ENCODE data around the gene TDRD10.

Gene TDRD10

DNA sequence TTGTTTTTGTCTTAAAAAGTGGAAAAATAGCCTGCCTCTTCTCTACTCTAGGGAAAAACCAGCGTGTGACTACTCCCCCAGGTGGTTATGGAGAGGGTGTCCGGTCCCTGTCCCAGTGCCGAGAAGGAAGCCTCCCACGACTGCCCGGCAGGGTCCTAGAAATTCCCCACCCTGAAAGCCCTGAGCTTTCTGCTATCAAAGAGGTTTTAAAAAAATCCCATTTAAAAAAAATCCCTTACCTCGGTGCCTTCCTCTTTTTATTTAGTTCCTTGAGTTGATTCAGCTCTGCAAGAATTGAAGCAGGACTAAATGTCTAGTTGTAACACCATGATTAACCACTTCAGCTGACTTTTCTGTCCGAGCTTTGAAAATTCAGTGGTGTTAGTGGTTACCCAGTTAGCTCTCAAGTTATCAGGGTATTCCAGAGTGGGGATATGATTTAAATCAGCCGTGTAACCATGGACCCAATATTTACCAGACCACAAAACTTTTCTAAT lies 35.0 kb upstream of the TDRD10 start:
- Histone ChIP-seq H3K4me3 (ENCODE audit: low read length) (no peak overlapping the region), H3K36me3 (ENCODE audit: insufficient read depth, low read length) (no peaks in the 10 kb centered on the region), H3K4me1 (ENCODE audit: control insufficient read depth, insufficient read depth, low read length) (peaks cover 12% of the 10 kb centered on the region)

GRCh38 chr1:154467434-154468102 lies 34.5 kb upstream of the TDRD10 start:
- H3K36me3 ChIP-seq (ENCODE audit: insufficient read depth, low read length), result no peaks in the 10 kb centered on the region
- H3K4me1 ChIP-seq (ENCODE audit: control insufficient read depth, insufficient read depth, low read length), result peaks cover 12% of the 10 kb centered on the region
- no peaks in the 10 kb centered on the region for H3K27me3 ChIP-seq (ENCODE audit: control insufficient read depth, insufficient read depth, low read length)

More for the DNA sequence above, 35.0 kb upstream of the TDRD10 start:
- Histone ChIP-seq H3K9me3 (replicated peaks; ENCODE audit: low read length) (no peaks in the 10 kb centered on the region), H3K4me2 (ENCODE audit: low read length) (no peak overlapping the region), H3K27me3 (ENCODE audit: control insufficient read depth, insufficient read depth, low read length) (no peaks in the 10 kb centered on the region), H3K9ac (ENCODE audit: low read depth, low read length) (no peak overlapping the region)

DNA sequence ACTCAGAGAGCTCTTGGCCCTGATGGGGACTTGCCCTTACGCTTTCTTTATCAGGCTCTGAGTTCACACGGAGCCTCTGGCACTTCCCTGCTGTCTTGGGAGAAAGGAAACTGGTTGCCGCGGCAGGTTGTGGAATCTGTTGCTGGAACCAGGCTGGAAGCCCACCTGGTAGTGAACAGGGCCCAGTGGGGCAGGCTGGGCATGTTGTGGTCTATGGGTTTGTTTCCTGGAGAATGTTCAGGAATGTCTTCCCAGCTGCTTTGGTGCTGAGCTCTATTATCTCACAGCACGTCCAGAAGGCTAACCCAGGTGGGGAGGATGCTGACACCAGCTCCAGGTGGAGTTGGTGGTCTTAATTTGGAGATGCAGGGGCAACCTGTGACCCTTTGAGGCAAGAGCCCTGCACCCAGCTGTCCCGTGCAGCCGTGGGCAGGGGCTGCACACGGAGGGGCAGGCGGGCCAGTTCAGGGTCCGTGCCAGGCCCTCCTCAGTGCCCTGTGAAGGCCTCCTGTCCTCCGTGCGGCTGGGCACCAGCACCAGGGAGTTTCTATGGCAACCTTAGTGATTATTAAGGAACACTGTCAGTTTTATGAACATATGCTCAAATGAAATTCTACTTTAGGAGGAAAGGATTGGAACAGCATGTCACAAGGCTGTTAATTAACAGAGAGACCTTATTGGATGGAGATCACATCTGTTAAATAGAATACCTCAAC lies 33.3 kb upstream of the TDRD10 start:
- no peak overlapping the region for H3K4me3 ChIP-seq (ENCODE audit: low read length)
- no peaks in the 10 kb centered on the region for H3K27me3 ChIP-seq (ENCODE audit: control insufficient read depth, insufficient read depth, low read length)

More at GRCh38 chr1:154467434-154468102, 34.5 kb upstream of the TDRD10 start:
- Histone ChIP-seq H3K9ac (ENCODE audit: low read depth, low read length) (no peak overlapping the region), H3K4me2 (ENCODE audit: low read length) (no peak overlapping the region), H3K4me3 (ENCODE audit: low read length) (no peak overlapping the region), H3K9me3 (replicated peaks; ENCODE audit: low read length) (no peaks in the 10 kb centered on the region)

GRCh38 chr1:154469844-154470560 lies 32.0 kb upstream of the TDRD10 start:
- Histone ChIP-seq H3K36me3 (ENCODE audit: insufficient read depth, low read length) (no peaks in the 10 kb centered on the region), H3K9ac (ENCODE audit: low read depth, low read length) (no peak overlapping the region), H3K4me1 (ENCODE audit: control insufficient read depth, insufficient read depth, low read length) (peaks cover 4% of the 10 kb centered on the region), H3K4me2 (ENCODE audit: low read length) (no peak overlapping the region), H3K27me3 (ENCODE audit: control insufficient read depth, insufficient read depth, low read length) (no peaks in the 10 kb centered on the region), H3K4me3 (ENCODE audit: low read length) (no peak overlapping the region), H3K9me3 (replicated peaks; ENCODE audit: low read length) (no peaks in the 10 kb centered on the region)

More for the DNA sequence above, 33.3 kb upstream of the TDRD10 start:
- peaks cover 3% of the 10 kb centered on the region for H3K4me1 ChIP-seq (ENCODE audit: control insufficient read depth, insufficient read depth, low read length)
- H3K9me3 ChIP-seq (replicated peaks; ENCODE audit: low read length), result no peaks in the 10 kb centered on the region
- H3K36me3 ChIP-seq (ENCODE audit: insufficient read depth, low read length), result no peaks in the 10 kb centered on the region
- no peak overlapping the region for H3K4me2 ChIP-seq (ENCODE audit: low read length)
- no peak overlapping the region for H3K9ac ChIP-seq (ENCODE audit: low read depth, low read length)

GRCh38 chr1:154471304-154471703 lies 30.7 kb upstream of the TDRD10 start:
- H3K9me3 ChIP-seq (replicated peaks; ENCODE audit: low read length), result no peaks in the 10 kb centered on the region
- no peaks in the 10 kb centered on the region for H3K27me3 ChIP-seq (ENCODE audit: control insufficient read depth, insufficient read depth, low read length)
- H3K9ac ChIP-seq (ENCODE audit: low read depth, low read length), result no peak overlapping the region
- H3K4me1 ChIP-seq (ENCODE audit: control insufficient read depth, insufficient read depth, low read length), result peaks cover 4% of the 10 kb centered on the region
- no peaks in the 10 kb centered on the region for H3K36me3 ChIP-seq (ENCODE audit: insufficient read depth, low read length)
- H3K4me2 ChIP-seq (ENCODE audit: low read length), result no peak overlapping the region
- H3K4me3 ChIP-seq (ENCODE audit: low read length), result no peak overlapping the region

DNA sequence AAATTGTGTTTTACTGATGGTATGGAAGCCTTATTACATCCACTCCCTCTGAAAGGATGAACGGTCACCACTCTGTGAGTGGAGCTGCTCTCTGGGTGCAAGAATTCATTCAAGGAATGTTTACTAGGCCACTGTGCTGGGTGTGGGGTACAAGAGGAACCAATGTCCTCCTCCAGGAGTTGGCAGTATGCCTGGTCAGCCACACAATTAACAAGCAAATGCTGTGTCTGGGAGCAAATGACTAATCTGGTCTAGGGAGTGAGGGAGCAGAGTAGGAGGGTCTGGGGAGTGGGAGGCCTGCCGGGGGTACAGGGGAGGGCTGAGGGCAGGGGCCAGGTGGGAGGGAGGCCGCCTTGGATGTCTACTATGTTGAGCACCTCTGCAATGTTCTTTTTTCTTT lies 27.2 kb upstream of the TDRD10 start:
- Histone ChIP-seq H3K4me2 (ENCODE audit: low read length) (no peak overlapping the region), H3K9ac (ENCODE audit: low read depth, low read length) (no peak overlapping the region), H3K4me1 (ENCODE audit: control insufficient read depth, insufficient read depth, low read length) (peaks cover 4% of the 10 kb centered on the region), H3K4me3 (ENCODE audit: low read length) (no peak overlapping the region), H3K27me3 (ENCODE audit: control insufficient read depth, insufficient read depth, low read length) (no peaks in the 10 kb centered on the region), H3K9me3 (replicated peaks; ENCODE audit: low read length) (no peaks in the 10 kb centered on the region), H3K36me3 (ENCODE audit: insufficient read depth, low read length) (no peaks in the 10 kb centered on the region)

DNA sequence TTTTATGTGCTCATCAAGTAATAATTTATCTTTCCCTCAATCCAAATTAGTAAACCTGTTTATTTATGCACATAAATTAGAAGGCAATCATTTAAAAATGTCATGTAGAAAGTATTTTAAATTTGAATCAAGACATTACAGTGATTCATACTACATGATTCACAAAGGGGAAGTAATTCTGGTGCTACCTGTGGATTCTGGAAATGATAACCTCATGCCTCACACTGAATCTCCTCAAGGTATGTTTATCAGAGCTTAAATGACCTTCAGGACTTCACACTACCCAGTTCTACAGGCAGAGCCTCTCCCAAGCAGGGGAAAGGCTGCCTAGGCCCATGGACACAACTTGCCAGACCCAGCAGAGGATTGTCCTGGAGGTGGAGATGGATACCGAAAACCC lies 25.2 kb upstream of the TDRD10 start:
- Histone ChIP-seq H3K4me3 (ENCODE audit: low read length) (no peak overlapping the region), H3K4me2 (ENCODE audit: low read length) (no peak overlapping the region), H3K9ac (ENCODE audit: low read depth, low read length) (no peak overlapping the region), H3K36me3 (ENCODE audit: insufficient read depth, low read length) (no peaks in the 10 kb centered on the region), H3K27me3 (ENCODE audit: control insufficient read depth, insufficient read depth, low read length) (no peaks in the 10 kb centered on the region), H3K9me3 (replicated peaks; ENCODE audit: low read length) (no peaks in the 10 kb centered on the region), H3K4me1 (ENCODE audit: control insufficient read depth, insufficient read depth, low read length) (peaks cover 4% of the 10 kb centered on the region)

GRCh38 chr1:154478013-154478412 lies 24.0 kb upstream of the TDRD10 start:
- Histone ChIP-seq H3K27me3 (ENCODE audit: control insufficient read depth, insufficient read depth, low read length) (peaks cover under 1% of the 10 kb centered on the region), H3K36me3 (ENCODE audit: insufficient read depth, low read length) (no peaks in the 10 kb centered on the region), H3K4me3 (ENCODE audit: low read length) (no peak overlapping the region), H3K4me1 (ENCODE audit: control insufficient read depth, insufficient read depth, low read length) (peaks cover 4% of the 10 kb centered on the region), H3K9ac (ENCODE audit: low read depth, low read length) (no peak overlapping the region), H3K9me3 (replicated peaks; ENCODE audit: low read length) (no peaks in the 10 kb centered on the region), H3K4me2 (ENCODE audit: low read length) (no peak overlapping the region)

- H3K9me3 ChIP-seq (replicated peaks; ENCODE audit: low read length), result no peaks in the 10 kb centered on the region
- H3K27me3 ChIP-seq (ENCODE audit: control insufficient read depth, insufficient read depth, low read length), result peaks cover 4% of the 10 kb centered on the region
- no peak overlapping the region for H3K4me2 ChIP-seq (ENCODE audit: low read length)
- H3K36me3 ChIP-seq (ENCODE audit: insufficient read depth, low read length), result no peaks in the 10 kb centered on the region
- H3K4me1 ChIP-seq (ENCODE audit: control insufficient read depth, insufficient read depth, low read length), result peaks cover 4% of the 10 kb centered on the region
- H3K4me3 ChIP-seq (ENCODE audit: low read length), result no peak overlapping the region
- no peak overlapping the region for H3K9ac ChIP-seq (ENCODE audit: low read depth, low read length)
These were observed 23.4 kb upstream of the TDRD10 start for GRCh38 chr1:154478639-154479038.

- no peak overlapping the region for H3K4me3 ChIP-seq (ENCODE audit: low read length)
- peak overlapping the region; percentile 26 for H3K4me2 ChIP-seq (ENCODE audit: low read length)
- H3K9me3 ChIP-seq (replicated peaks; ENCODE audit: low read length), result no peaks in the 10 kb centered on the region
- H3K4me1 ChIP-seq (ENCODE audit: control insufficient read depth, insufficient read depth, low read length), result peaks cover 6% of the 10 kb centered on the region
- peaks cover 4% of the 10 kb centered on the region for H3K27me3 ChIP-seq (ENCODE audit: control insufficient read depth, insufficient read depth, low read length)
- H3K9ac ChIP-seq (ENCODE audit: low read depth, low read length), result peak overlapping the region; percentile 44
- H3K36me3 ChIP-seq (ENCODE audit: insufficient read depth, low read length), result no peaks in the 10 kb centered on the region
These were observed 22.1 kb upstream of the TDRD10 start for GRCh38 chr1:154479764-154480421.

DNA sequence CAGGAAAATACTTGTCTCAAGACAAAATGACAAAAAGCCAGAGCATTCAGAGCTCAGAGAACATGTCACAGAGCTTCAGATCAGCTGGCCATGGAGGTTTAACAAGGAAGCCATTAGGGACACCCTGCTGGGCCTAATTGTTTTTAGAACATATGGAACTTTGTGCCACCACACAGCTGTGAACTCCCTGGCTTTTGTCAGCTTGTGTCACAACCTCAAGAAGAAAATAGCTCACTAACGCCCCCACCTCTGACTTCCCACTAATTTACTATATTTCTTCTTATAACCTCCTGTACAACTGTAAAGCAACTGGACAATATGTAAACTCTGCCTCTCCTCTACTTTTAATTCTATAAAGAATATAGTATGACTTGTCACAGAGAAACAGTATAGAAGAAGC lies 21.0 kb upstream of the TDRD10 start:
- H3K4me1 ChIP-seq (ENCODE audit: control insufficient read depth, insufficient read depth, low read length), result peaks cover 6% of the 10 kb centered on the region
- no peaks in the 10 kb centered on the region for H3K9me3 ChIP-seq (replicated peaks; ENCODE audit: low read length)
- no peaks in the 10 kb centered on the region for H3K36me3 ChIP-seq (ENCODE audit: insufficient read depth, low read length)
- H3K4me2 ChIP-seq (ENCODE audit: low read length), result no peak overlapping the region
- H3K9ac ChIP-seq (ENCODE audit: low read depth, low read length), result no peak overlapping the region
- H3K27me3 ChIP-seq (ENCODE audit: control insufficient read depth, insufficient read depth, low read length), result peaks cover 12% of the 10 kb centered on the region
- no peak overlapping the region for H3K4me3 ChIP-seq (ENCODE audit: low read length)

Data from skeletal muscle satellite cell (primary cell).